ENCODE measurements around the gene MBTPS2. TPM values are rescaled to one million over a fixed set of nuclear protein-coding genes. Genes with fewer than 3 reads are reported as not detected.

The MBTPS2 gene
- total RNA-seq, 2 donors from 2014 or later: 6.9 to 10.0 TPM

GRCh38 chrX:21932292-21933002, 93.0 kb downstream of the MBTPS2 start:
- peak; percentile 67 for DNase-seq (ENCODE audit: low spot score)
- TF ChIP-seq CTCF (IDR thresholded peaks at IDR 0.05): no peak
- H3K4me1 ChIP-seq: no peaks in the 10 kb centered on the region
- H3K27ac ChIP-seq: peak overlapping the region in 1 of 2 donors; percentile 29
- no peaks in the 10 kb centered on the region for H3K9me3 ChIP-seq
- no peaks in the 10 kb centered on the region for H3K36me3 ChIP-seq
- no peak overlapping the region for H3K4me3 ChIP-seq
- H3K27me3 ChIP-seq: peaks cover 0 to 1% of the 10 kb centered on the region in 2 donors

- Histone ChIP-seq H3K27me3 (peaks cover 0 to 5% of the 10 kb centered on the region in 2 donors), H3K4me3 (no peak overlapping the region), H3K4me1 (no peaks in the 10 kb centered on the region), H3K9me3 (no peaks in the 10 kb centered on the region), H3K36me3 (no peaks in the 10 kb centered on the region), H3K27ac (no peak overlapping the region)
- TF ChIP-seq CTCF (IDR thresholded peaks at IDR 0.05): no peak
- no peak for DNase-seq (ENCODE audit: low spot score)
Observed at GRCh38 chrX:21933077-21933476, 93.7 kb downstream of the MBTPS2 start.

DNA sequence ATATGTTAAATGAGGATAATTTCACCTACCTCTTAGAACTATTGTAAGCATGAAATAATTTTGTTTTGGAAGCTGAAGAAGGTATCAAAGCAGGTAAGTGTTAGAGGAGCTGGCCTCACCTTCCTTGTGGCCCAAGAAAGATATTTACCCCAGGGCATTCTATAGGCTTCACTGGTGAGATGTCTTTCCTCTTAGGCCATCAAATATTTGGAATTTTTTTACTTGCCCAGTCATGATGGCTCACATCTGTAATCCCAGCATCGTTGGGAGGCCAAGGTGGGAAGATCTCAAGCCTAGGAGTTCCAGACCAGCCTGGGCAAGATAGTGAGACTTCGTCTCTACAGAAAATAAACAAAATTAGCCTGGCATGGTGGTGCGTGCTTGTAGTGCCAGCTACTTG, 95.0 kb downstream of the MBTPS2 start:
- Histone ChIP-seq H3K4me3 (no peak overlapping the region), H3K9me3 (no peaks in the 10 kb centered on the region), H3K4me1 (no peaks in the 10 kb centered on the region), H3K36me3 (no peaks in the 10 kb centered on the region), H3K27me3 (peaks cover 0 to 5% of the 10 kb centered on the region in 2 donors), H3K27ac (no peak overlapping the region)
- TF ChIP-seq CTCF (IDR thresholded peaks at IDR 0.05): no peak
- no peak for DNase-seq (ENCODE audit: low spot score)

Other genes starting within 250 kb of the MBTPS2 start
- 1 to 10 TPM; 1.1 to 2.2 TPM for gene KLHL34, start 181.3 kb upstream of the MBTPS2 start, total RNA-seq
- 100 to 1,000 TPM; 403 to 651 TPM for gene SMPX, start 81.5 kb upstream of the MBTPS2 start, total RNA-seq
- under 1 TPM; 0.63 to 0.98 TPM for gene YY2, start 16.4 kb downstream of the MBTPS2 start, total RNA-seq
- gene SMS, start 101.1 kb downstream of the MBTPS2 start, total RNA-seq: 10 to 100 TPM; 40.3 to 41.3 TPM
- not detected for gene PHEX, start 192.7 kb downstream of the MBTPS2 start, total RNA-seq

Data from right atrium auricular region (tissue), 2 donors.